GM18873 (cell line): ENCODE measurements around the gene CYP19A1.
"Not testable (repeated sequence)": the region's sequence is repeated elsewhere in the genome, so short reads cannot be mapped to it uniquely, and the experiment has no call there.

Experiments
- ATAC-seq: cut with Tn5 transposase; IDR thresholded peaks from one replicate; pipeline ENCODE4 v1.9.1; 2021; ENCODE audit warnings: mild to moderate bottlenecking, moderate library complexity, moderate number of reproducible peaks; ENCODE audit not compliant: unreplicated experiment, low FRiP score

CYP19A1 gene

DNA sequence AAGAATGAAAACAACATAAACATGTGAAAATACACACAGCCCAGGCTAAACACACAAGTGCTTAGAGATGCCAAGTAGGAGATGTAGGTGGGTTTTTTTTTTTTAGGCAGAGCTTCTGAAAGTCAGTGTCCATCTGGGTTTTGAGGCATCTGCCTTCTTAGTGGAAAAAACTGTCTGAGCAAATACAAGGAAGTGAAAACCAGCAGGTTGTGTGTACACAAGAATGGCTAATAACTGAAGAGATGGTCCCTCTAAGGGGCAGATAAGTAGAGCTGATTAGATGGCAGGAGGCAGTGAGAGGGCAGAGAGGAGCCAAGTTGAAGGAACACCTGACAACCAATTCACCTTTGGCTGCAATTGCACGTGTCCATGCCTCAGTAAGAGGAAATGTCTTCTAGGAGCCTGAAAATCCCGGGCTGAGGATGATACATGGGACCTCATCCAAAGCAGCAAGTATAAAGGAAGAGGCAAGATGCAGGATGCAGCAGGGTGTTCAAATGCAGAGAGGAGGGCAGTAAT is 34.9 kb downstream of the CYP19A1 start:
- ATAC-seq: no peak

DNA sequence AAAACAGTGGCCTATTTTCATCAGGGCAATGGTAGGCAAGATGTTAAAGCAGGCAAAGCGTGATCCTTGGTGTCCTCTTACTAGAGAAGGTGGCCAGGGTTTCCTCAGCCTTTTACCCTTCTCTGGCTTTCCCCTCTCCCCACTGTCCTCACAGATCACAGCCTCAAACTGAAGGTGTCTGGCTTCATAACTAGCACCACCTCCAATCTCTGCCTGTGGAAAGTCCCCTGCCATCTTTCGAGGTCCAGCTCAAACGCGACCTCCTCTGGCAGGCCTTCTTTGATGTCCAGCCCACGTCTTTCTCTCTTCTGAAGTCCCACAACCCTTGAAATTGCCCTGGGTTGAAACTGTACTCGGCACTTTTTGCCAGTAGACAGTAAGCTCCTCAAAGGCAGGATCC is 35.9 kb downstream of the CYP19A1 start:
- no peak for ATAC-seq

DNA sequence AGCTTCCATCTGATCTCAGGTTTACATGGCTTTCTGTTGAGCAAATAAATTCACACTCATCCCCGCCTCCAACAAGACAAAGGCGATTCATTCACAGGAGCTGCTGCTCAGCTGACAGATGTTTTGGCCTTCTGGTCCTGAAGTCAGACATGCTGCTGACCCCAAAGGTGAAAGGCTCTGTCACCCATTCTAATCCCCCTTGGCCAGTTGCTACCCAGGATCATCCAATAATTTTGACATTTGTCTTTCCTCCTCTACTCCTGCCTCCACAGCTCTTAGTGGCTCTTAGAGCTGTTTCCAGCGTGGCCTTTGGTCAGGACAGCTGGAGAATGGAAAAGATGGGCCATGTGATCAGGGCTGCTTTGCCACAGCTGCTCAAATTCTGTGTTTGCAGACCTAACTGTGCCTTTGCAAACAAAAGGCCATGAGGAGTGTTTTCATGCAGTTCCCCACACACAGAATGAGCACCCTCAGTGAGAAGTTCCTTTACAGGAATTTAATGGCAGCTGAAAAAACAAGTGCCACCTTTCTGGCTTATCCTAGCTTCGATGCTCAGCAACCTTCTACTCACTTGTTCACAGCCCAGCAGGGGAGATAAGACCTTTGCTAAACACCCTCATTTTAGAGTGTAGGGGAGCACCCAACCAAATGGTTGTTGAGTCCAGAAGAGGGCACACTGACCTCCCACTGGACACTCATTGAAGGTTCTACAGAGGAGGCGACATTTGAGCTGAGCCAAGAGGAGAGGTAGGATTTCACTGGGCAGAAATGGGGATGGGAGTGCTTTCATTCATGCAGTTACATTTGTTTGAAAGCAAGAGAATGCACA is 39.0 kb downstream of the CYP19A1 start:
- ATAC-seq: no peak

DNA sequence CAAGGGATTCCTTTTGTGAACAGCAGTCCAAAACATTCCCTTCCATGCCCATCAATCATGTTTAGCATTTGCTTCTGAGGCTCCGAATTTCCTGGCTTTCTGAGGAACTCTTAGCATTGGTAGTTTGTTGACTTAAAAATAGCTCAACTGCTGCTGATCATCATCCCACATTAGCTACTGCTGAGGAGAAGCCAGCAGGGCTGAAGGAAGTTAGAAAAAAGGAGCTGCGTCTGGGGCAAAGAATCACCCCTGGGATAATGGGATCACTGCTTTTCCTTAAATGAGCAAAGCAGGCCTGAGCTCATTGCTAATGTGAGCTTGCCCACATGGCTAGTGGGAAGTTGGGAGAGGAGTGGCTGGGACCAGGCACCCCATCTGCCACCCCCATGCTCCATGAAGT is 39.8 kb downstream of the CYP19A1 start:
- no peak for ATAC-seq

DNA sequence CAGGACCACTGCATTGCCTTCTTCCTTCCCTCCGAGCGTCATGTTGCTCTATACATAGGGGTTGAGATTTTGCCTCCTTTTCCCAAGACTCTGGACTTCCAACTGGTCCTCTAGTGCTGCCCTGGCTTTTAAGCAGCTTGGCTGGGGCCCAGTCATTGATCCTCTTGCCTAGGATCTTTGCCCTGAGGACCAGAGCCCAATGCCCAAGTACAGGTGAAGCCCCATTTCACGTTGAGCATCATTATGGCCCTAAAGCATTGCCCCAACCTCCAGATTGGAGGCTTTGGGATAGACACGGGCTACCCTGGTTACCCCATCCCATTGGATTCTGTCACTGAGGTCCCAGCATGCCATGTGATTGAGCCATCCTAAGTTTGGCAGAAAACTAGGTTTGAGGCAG is 47.7 kb downstream of the CYP19A1 start:
- ATAC-seq: no peak

DNA sequence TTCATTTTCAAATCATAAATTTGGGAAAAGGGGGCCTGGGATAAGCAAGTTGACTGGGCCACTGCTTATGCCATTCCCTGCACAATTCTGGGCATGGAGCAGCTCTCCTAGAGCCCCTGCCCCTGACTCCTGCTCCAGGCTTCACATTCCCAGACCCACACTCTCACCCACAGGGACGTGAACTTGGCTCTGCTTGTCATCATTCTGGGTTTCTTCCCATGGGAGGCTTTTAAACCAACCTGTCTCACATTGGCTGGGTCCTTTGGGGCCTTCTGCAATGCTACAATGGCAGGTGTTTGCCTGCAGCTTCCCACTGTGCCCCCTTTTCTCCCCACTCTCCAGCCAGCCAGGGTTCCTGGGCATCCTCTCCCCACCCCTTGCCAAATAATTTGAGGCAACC is 49.1 kb downstream of the CYP19A1 start:
- no peak for ATAC-seq

DNA sequence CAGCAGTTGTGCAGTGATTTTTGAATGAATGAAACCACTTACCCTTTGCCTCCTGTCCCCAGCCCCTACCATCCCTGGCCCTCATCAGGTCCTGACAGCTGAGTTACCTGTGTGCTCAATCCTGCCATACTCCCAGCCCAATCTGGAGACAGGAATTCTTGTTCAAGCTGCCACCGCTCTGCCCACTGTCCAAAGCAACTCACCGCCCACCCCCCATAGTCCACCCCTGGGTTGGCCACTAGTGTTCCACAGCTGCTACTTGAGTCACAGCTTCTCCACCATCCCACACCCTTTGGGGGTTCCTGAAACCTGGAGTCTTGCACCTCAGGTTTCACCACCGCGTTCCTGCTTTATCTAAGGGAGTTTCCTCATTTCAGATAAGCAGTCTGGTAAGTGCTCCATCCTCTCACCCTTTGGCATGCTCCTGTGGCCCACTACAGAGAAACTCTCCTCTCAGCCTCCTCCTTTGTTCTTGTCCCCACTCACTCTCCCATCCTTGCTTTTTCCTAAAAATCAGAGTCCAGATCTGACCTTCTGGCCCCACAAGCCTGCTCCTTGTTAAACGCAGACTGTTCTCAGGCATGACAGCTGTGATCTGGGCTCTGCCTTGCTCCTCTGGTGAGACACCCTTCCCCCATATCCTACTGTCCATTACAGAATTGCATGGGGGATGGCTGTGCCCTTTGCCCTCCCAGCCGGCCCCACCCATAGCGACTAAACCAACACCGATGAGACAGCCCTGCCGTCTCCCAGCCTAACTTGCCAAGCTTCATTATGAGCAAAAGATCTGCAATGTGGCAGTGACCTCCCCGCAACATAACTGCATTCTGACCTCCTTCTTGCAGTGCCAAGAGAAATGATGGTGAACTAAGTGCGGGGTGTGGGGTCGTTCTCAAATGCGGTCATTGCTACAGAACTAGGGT is 50.0 kb downstream of the CYP19A1 start:
- ATAC-seq: no peak

DNA sequence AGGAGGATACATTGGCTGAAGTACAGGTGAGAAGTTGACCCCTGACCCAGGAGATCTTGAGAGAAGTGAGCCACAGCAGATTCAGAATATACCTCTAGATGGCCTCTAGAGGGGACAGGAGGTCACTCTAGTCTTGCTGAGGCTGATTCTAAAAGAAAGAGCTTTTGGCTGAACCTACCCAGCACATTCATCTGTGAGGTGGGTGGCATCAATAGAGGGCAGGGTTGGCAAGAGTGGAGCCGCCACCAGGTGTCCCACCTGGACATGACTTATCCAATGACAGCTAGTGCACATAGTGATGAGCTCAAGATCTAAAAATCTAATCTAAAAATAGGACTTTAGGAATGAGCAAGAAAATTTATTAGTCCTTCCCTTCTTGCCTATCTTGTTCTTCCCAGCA is 51.6 kb downstream of the CYP19A1 start:
- no peak for ATAC-seq

DNA sequence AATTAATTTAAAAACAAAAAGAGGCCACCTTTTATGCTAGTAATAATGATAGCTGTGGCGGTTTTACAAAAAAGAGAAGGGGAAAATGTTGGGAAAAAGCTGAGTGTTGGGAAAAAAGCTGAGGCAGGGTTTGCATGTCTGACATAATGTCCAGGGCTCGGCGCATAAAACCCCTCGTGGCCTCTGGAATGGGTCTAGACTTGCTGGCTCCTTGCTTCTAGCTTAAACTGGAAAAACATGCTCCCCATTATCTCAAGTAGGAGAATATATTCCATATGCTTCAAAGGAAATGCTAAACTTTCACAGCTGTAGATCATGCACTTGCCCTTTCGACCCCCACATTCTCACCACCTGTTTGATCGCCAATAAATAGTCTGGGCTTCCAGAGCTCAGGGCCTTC is 53.0 kb downstream of the CYP19A1 start:
- ATAC-seq: no peak

DNA sequence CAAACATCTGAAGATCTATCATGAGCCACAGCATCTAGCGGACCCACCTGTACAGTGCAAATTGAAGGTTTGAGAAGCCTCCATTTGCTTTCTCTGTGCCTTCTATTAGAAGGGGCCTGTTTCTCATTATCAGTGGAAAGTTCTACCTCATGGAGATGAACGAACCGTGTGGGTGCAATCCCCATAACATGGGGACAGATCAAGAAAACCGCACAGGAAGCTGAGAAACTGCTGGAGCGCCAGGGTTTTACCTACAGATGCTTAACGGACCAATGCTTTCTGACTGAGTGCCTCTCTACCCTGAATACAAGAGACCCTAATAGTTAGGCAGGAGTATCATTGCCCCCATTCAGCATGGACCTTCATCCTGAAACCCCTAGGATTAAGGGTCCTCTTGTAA is 53.5 kb downstream of the CYP19A1 start:
- no peak for ATAC-seq

DNA sequence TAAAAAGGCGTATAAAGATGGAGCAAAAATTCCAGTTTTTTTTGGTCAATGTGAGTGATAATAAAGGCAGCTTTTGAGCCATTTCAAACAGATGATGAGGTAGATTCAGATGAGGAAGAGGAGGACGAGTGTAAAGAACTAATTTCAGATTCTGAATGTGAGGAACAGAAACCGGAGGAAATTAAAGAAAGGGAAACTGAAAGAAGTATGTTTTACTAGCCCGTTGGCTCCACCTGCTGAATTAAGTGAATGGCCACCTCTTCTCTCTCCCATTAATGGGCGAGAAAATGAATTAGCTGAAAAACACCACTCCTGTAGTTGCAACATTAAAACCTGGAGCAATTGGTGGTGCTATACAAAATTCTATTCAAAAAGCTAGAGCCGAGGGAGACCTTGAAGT is 55.4 kb downstream of the CYP19A1 start:
- ATAC-seq: no peak

DNA sequence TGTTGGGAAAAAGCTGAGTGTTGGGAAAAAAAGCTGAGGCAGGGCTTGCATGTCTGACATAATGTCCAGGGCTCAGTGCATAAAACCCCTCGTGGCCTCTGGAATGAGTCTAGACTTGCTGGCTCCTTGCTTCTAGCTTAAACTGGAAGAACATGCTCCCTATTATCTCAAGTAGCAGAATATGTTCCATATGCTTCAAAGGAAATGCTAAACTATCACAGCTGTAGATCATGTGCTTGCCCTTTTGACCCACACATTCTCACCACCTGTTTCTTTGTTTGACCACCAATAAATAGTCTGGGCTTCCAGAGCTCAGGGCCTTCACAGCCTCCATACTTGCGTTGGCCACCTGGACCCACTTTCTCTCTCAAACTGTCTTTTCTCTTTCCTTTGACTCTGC is 56.2 kb downstream of the CYP19A1 start:
- ATAC-seq: not testable (repeated sequence)

DNA sequence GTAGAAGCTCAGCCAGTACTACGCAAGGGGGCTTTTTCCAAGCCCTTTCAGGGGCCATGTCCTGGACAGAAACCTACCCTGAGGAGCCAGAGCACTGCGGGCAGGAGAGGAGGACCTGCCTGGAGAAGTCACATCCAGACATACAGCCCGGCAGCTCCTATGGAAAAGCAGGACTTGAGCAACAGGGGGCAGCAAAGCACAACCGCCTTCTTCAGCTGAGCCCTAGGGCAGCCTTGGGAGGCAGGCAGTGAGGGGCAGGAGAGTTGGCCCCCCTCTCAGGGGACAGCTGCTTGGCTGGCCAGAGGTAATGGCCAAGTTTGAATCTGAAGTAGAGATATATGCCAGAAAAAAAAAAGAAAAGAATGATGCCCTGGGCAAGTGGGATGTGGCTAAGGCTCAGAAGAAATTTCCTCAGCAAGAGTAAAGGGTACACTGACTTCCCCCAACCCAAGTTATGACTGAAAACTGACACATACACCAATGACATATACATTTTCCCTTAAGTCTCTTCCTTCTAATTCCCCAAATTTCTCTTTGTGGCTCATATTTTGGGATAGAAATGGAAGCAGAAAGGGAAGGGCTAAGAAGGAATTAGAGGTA is 56.9 kb downstream of the CYP19A1 start:
- no peak for ATAC-seq

DNA sequence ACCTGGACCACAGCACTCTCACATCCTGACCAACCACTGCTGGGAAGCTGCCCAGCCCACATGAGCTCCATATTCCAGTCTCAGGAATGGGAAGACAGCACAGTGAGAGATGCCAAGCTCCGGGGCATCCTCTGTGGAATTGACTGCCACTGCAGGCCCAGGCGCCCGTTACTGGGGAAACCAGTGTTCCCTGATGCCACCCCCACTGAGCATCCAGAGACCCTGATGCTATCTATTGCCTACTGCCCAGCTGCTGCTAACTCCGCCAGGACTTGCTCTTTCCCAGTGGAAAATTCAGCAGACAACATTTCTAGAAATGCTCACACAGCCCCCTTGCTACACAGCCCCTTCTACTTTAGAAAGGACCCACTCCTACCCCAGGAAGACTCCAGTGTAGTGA is 57.6 kb downstream of the CYP19A1 start:
- ATAC-seq: no peak

DNA sequence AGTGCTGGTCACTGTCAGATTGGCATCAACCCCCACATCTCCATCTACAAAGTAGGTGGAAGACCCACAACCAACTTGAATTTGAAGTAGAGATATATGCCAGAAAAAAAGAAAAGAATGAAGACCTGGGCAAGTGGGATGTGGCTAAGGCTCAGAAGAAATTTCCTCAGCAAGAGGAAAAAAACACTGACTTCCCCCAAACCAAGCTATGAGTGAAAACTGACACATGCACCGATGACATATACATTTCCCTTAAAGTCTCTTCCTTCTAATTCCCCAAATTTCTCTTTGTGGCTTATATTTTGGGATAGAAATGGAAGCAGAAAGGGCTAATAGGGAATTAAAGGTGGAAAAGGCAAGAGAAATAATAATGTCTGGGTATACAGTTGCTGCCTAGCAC is 59.0 kb downstream of the CYP19A1 start:
- ATAC-seq: no peak

DNA sequence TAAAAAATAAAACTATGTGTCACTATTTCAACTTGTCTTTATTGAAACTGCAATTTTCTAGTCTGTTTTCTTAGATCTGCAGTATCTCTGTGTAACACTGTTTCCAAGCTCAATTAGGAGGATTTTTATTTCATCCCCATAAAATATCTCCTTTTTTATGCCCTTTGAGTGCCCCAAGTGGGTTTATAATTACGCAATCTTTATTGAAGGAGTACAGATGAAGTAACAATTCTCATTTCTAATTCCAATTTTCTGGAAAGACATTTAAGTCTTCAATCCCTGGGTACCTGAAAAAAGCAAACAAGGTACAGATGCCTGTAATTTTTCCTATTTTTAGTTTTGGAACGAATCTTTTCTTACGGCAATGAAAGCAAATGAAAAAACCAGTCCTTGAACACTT is 61.3 kb downstream of the CYP19A1 start:
- no peak for ATAC-seq

DNA sequence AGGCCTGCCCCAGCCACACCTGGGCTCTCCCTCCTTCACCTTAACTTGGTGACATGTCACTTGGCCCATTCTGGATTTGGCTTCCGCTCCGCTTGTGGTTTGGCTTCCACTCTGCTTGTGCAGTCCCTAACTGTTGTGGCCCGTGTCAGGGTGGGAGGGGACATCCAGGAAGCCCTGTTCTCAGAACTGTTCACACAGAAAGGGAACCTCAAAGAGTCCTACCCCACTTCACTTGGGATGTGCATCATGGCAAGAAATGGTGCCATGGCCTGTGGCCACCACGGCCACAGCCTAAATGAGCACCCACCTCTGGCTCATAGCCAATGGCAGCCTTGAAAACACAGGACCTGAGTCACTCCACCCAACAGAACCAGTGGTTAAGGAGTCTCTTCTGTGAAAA is 63.4 kb downstream of the CYP19A1 start:
- no peak for ATAC-seq

DNA sequence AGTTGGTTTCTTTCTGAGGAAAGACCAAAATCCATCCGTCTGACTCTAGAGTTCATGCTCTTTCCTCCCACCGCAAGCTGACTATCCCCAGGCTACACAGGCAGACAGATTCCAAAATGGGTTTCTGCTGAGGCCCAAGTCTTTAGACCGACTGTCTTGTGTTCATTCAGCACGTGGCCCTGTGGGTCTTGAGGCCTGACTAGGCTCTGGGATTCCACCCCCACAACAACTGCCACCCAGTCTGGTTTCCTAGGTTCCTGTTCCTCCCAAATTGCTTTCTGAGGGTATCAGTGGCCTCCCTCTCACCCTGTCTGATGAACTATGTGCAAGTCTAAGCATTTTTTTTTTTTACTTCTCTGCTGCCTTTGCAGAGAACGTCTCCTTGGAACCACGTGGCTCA is 67.7 kb downstream of the CYP19A1 start:
- ATAC-seq: no peak

DNA sequence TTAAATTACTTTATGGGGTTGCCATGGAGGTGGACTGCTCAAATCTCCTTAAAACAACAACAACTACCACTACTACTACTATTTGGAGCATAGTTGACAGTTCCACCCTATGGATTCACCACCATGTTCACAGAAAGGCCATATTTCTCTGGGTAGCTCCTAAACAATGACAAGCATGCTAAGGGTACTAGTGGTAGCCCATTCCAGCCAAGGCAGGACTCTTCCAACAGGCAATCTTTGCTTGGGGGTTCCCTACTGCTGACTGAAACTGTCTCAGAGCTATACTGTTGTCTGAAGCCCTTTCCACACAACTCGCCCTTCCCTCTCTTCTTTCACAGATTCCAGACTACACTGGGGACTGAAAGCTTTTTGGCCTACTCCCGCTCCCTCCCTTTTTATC is 68.9 kb downstream of the CYP19A1 start:
- ATAC-seq: no peak

DNA sequence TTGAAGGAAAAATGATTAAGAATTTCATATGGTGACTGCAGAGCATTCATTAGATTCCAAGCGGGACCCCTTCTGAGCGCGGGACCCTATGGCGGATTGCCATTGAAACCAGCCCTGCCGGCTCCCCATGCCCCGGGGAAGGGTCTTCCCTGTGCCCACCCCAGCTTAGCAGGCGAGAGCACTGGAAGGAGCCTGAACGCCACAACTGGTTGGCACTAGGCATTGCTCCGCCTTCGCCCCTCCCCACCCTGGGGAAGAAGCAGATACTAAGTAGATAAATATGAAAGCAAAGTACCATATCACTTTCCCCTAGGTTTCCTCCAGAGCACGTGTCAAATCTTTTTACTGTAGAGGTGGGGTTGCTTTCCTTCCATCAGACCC is 70.7 kb downstream of the CYP19A1 start:
- no peak for ATAC-seq

DNA sequence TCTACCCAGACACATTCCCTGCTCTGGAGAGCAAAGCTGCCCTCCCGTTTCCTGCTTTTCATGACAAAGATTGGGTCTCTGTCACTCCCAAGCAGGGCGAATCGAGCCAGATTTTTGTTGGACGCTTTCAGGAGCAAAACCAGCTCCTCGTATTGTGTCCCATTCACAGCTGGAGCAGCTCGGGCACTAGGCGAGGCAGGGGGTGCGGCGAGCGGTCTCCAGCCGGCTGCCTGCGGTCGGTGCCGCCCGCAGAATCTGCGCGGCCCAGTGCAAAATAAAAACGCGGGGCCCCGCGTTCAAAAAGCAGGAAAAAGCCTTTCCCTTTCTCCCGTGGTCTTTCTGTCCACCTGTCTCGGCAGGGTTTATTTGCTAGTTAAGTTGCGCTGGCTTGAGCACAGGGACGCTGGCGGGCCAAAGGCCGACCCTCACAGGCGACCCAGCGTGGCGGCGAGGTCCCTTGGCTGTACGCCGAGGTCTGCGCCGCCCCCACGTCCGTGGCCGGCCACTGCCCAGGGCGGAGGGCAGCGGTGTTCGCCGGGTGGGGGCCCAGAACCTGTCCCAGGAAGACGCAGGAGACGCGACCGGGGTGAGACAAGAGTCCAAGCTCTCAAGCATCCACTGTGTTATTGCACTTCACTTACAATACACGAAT is 71.2 kb downstream of the CYP19A1 start:
- no peak for ATAC-seq
